HEK293 (cell line): ENCODE measurements around the gene COG3.
A peak's percentile ranks its signal among the peaks of the same experiment; 100 is the strongest.

Experiments
- CTCF ChIA-PET: fragments of 350-600 bp; formaldehyde crosslinking; extraction: SDS; loops from one replicate; lab custom pipeline; 2021; ENCODE audit warnings: antibody characterized with exemption; lab: Yijun Ruan, JAX
- POLR2A ChIA-PET: fragments of 300-600 bp; formaldehyde crosslinking; extraction: SDS; loops from one replicate; lab custom pipeline; 2020; ENCODE audit warnings: antibody characterized with exemption, inconsistent platforms; lab: Yijun Ruan, JAX
- H3K27ac ChIP-seq: fragments of 200-500 bp; sonication (Bioruptor generic); 2 replicates; pipeline ENCODE4 v1.5.1; 2014; ENCODE audit warnings: low read depth, low read length, control low read depth, inconsistent platforms; ENCODE audit errors: extremely low read depth
- H3K36me3 ChIP-seq, 2 experiments: fragments of 200-500 bp in 1 of 2; sonication (Bioruptor generic) in 1 of 2; 1 replicate in 1 of 2; 2 replicates in 1 of 2; pipeline ENCODE4 v1.5.1; 2014 to 2017; ENCODE audit warnings: inconsistent platforms in 2 of 2, low read length in 2 of 2; ENCODE audit not compliant: control insufficient read depth in 2 of 2, insufficient read depth in 1 of 2
- H3K4me1 ChIP-seq: fragments of 200-500 bp; sonication (Bioruptor generic); 2 replicates; pipeline ENCODE4 v1.5.1; 2014; ENCODE audit warnings: mild to moderate bottlenecking, low read length, inconsistent platforms; ENCODE audit not compliant: control insufficient read depth, insufficient read depth
- H3K4me3 ChIP-seq: 2 replicates; pipeline ENCODE4 v1.5.1; 2011; ENCODE audit warnings: low read depth, mild to moderate bottlenecking, control low read depth, low read length, moderate library complexity
- H3K9me3 ChIP-seq: fragments of 200-500 bp; sonication (Bioruptor generic); 2 replicates; pipeline ENCODE4 v1.5.1; 2014; ENCODE audit warnings: low read depth, low read length, inconsistent platforms; ENCODE audit not compliant: control insufficient read depth, insufficient read depth
- EGR2 ChIP-seq: fragments of 450-650 bp; formaldehyde crosslinking; IDR thresholded peaks from 2 replicates; pipeline ENCODE4 v1.5.1; 2016; ENCODE audit warnings: low read depth, missing biosample characterization, missing genetic modification characterization
- GLIS2 ChIP-seq: fragments of 450-650 bp; formaldehyde crosslinking; IDR thresholded peaks from 2 replicates; pipeline ENCODE4 v1.5.1; 2016; ENCODE audit warnings: missing biosample characterization, missing genetic modification characterization
- HOXD13 ChIP-seq: sonication (generic); formaldehyde crosslinking; IDR thresholded peaks from 2 replicates; pipeline ENCODE4 v1.8.0; 2022; ENCODE audit warnings: missing genetic modification reagents, borderline replicate concordance
- KLF1 ChIP-seq: fragments of 450-650 bp; formaldehyde crosslinking; IDR thresholded peaks from 2 replicates; pipeline ENCODE4 v1.5.1; 2016; ENCODE audit warnings: missing biosample characterization, missing genetic modification characterization
- KLF7 ChIP-seq: fragments of 450-650 bp; formaldehyde crosslinking; IDR thresholded peaks from 2 replicates; pipeline ENCODE4 v1.5.1; 2016; ENCODE audit warnings: missing biosample characterization, missing genetic modification characterization, borderline replicate concordance
- MZF1 ChIP-seq: fragments of 450-650 bp; formaldehyde crosslinking; IDR thresholded peaks from 2 replicates; pipeline ENCODE4 v1.5.1; 2017; ENCODE audit warnings: missing biosample characterization, missing genetic modification characterization, borderline replicate concordance
- YY2 ChIP-seq: fragments of 450-650 bp; formaldehyde crosslinking; IDR thresholded peaks from 2 replicates; pipeline ENCODE4 v1.5.1; 2016; ENCODE audit warnings: missing biosample characterization, missing genetic modification characterization
- ZFP41 ChIP-seq: fragments of 450-650 bp; formaldehyde crosslinking; IDR thresholded peaks from 2 replicates; pipeline ENCODE4 v1.5.1; 2016; ENCODE audit warnings: missing biosample characterization, missing genetic modification characterization, borderline replicate concordance
- ZNF121 ChIP-seq: fragments of 450-650 bp; formaldehyde crosslinking; IDR thresholded peaks from 2 replicates; pipeline ENCODE4 v1.5.1; 2016; ENCODE audit warnings: missing biosample characterization, missing genetic modification characterization
- ZNF157 ChIP-seq: fragments of 450-650 bp; formaldehyde crosslinking; IDR thresholded peaks from 2 replicates; pipeline ENCODE4 v1.5.1; 2016; ENCODE audit warnings: missing biosample characterization, missing genetic modification characterization
- ZNF221 ChIP-seq: fragments of 450-650 bp; formaldehyde crosslinking; IDR thresholded peaks from 2 replicates; pipeline ENCODE4 v1.5.1; 2017; ENCODE audit warnings: missing biosample characterization, missing genetic modification characterization, borderline replicate concordance
- ZNF274 ChIP-seq, 2 experiments: fragments of 200-500 bp in 1 of 2; fragments of 450-650 bp in 1 of 2; sonication (Bioruptor generic) in 1 of 2; formaldehyde crosslinking in 1 of 2; IDR thresholded peaks; 2 replicates each; pipeline versions ENCODE4 v1.5.1 to v1.6.1; 2014 to 2016; ENCODE audit warnings: borderline replicate concordance in 1 of 2, inconsistent platforms in 1 of 2, low read length in 1 of 2, missing biosample characterization in 1 of 2, missing genetic modification characterization in 1 of 2
- ZNF658 ChIP-seq: fragments of 450-650 bp; formaldehyde crosslinking; IDR thresholded peaks from 2 replicates; pipeline ENCODE4; 2016; ENCODE audit warnings: missing biosample characterization, missing genetic modification characterization
- ZNF664 ChIP-seq: fragments of 450-650 bp; formaldehyde crosslinking; IDR thresholded peaks from 2 replicates; pipeline ENCODE4 v1.5.1; 2016; ENCODE audit warnings: missing biosample characterization, missing genetic modification characterization
- ZNF677 ChIP-seq: fragments of 450-650 bp; IDR thresholded peaks from 2 replicates; pipeline ENCODE4 v1.5.0; 2018; ENCODE audit warnings: missing biosample characterization, mild to moderate bottlenecking, missing genetic modification characterization, moderate library complexity
- TF ChIP-seq, protein P1 (sequence below): fragments of 450-650 bp; formaldehyde crosslinking; IDR thresholded peaks from 2 replicates; pipeline ENCODE4 v1.5.1; 2016; ENCODE audit warnings: missing biosample characterization, missing genetic modification characterization
- TF ChIP-seq, protein P2 (sequence below): fragments of 450-650 bp; formaldehyde crosslinking; IDR thresholded peaks from 2 replicates; pipeline ENCODE4 v1.5.1; 2016; ENCODE audit warnings: missing biosample characterization, missing genetic modification characterization
- TF ChIP-seq, protein P3 (sequence below): fragments of 450-650 bp; IDR thresholded peaks from 2 replicates; pipeline ENCODE4 v1.5.1; 2018; ENCODE audit warnings: missing biosample characterization, missing genetic modification characterization
- TF ChIP-seq, protein P4 (sequence below): fragments of 450-650 bp; formaldehyde crosslinking; IDR thresholded peaks from 2 replicates; pipeline ENCODE4 v1.5.1; 2016; ENCODE audit warnings: missing biosample characterization, missing genetic modification characterization
- TF ChIP-seq, protein P5 (sequence below): fragments of 450-650 bp; formaldehyde crosslinking; IDR thresholded peaks from 2 replicates; pipeline ENCODE4 v1.5.1; 2017; ENCODE audit warnings: missing biosample characterization, missing genetic modification characterization
- TF ChIP-seq, protein P6 (sequence below): fragments of 450-650 bp; formaldehyde crosslinking; IDR thresholded peaks from 2 replicates; pipeline ENCODE4 v1.5.1; 2016; ENCODE audit warnings: missing biosample characterization, missing genetic modification characterization, borderline replicate concordance

Gene COG3

DNA sequence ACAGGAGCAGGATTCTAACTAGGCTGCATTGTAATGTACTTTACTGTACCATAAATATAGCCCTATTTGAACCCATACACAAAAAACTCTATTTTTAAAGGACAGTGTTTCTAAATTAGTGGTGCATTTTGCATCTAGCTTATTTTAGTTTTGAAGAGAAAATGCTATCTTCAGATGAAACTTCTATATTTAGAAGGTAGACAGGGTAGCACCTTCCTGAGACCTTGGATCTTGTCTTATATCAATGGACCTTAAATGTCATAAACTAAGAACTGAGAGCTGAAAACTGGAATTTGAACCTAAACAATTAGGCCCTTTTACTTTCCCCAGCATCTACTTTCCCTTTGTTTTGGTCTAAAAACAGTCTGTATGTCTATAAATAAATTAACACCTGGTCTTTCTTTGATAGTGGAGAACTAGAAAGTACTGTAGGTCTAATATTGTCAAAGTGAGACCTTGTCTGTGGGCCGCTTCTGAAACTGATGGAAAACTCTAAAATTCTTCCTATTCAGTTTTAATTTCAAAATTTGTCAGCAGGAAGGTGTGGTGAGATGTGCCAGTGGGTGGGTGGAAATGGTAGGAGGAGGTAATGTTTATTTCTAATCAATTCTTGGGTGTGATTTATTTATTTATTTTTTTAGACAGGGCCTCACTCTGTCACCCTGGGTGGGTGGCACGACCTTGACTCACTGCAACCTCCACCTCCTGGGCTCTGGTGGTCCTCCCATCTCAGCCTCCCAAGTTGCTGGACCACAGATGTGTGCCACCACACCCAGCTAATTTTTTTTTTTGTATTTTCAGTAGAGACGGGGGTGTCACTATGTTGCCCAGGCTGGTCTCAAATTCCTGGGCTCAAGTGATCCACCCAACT, 10.1 kb downstream of the COG3 start:
- ChIA-PET CTCF (interaction anchor here (0.6 kb wide), 1 partner anchor 659 kb away, joined by 3 read pairs; no protein-coding TSS in a partner anchor), POLR2A (no interaction called here)
- TF ChIP-seq EGR2 (0 out of 2 replicates have a peak, but pooled peaks have one; percentile 9), ZNF677 (tag by site-specific recombination) (no peak), ZNF157 (tag by site-specific recombination) (no peak)
- TF ChIP-seq, protein P1, sequence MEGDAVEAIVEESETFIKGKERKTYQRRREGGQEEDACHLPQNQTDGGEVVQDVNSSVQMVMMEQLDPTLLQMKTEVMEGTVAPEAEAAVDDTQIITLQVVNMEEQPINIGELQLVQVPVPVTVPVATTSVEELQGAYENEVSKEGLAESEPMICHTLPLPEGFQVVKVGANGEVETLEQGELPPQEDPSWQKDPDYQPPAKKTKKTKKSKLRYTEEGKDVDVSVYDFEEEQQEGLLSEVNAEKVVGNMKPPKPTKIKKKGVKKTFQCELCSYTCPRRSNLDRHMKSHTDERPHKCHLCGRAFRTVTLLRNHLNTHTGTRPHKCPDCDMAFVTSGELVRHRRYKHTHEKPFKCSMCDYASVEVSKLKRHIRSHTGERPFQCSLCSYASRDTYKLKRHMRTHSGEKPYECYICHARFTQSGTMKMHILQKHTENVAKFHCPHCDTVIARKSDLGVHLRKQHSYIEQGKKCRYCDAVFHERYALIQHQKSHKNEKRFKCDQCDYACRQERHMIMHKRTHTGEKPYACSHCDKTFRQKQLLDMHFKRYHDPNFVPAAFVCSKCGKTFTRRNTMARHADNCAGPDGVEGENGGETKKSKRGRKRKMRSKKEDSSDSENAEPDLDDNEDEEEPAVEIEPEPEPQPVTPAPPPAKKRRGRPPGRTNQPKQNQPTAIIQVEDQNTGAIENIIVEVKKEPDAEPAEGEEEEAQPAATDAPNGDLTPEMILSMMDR (tag by site-specific recombination): no peak
- TF ChIP-seq, protein P2, sequence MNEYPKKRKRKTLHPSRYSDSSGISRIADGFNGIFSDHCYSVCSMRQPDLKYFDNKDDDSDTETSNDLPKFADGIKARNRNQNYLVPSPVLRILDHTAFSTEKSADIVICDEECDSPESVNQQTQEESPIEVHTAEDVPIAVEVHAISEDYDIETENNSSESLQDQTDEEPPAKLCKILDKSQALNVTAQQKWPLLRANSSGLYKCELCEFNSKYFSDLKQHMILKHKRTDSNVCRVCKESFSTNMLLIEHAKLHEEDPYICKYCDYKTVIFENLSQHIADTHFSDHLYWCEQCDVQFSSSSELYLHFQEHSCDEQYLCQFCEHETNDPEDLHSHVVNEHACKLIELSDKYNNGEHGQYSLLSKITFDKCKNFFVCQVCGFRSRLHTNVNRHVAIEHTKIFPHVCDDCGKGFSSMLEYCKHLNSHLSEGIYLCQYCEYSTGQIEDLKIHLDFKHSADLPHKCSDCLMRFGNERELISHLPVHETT (tag by site-specific recombination): no peak
- TF ChIP-seq, protein P3, sequence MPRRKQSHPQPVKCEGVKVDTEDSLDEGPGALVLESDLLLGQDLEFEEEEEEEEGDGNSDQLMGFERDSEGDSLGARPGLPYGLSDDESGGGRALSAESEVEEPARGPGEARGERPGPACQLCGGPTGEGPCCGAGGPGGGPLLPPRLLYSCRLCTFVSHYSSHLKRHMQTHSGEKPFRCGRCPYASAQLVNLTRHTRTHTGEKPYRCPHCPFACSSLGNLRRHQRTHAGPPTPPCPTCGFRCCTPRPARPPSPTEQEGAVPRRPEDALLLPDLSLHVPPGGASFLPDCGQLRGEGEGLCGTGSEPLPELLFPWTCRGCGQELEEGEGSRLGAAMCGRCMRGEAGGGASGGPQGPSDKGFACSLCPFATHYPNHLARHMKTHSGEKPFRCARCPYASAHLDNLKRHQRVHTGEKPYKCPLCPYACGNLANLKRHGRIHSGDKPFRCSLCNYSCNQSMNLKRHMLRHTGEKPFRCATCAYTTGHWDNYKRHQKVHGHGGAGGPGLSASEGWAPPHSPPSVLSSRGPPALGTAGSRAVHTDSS (tag by site-specific recombination): no peak
- TF ChIP-seq, protein P4, sequence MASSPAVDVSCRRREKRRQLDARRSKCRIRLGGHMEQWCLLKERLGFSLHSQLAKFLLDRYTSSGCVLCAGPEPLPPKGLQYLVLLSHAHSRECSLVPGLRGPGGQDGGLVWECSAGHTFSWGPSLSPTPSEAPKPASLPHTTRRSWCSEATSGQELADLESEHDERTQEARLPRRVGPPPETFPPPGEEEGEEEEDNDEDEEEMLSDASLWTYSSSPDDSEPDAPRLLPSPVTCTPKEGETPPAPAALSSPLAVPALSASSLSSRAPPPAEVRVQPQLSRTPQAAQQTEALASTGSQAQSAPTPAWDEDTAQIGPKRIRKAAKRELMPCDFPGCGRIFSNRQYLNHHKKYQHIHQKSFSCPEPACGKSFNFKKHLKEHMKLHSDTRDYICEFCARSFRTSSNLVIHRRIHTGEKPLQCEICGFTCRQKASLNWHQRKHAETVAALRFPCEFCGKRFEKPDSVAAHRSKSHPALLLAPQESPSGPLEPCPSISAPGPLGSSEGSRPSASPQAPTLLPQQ: no peak
- Histone ChIP-seq H3K36me3 (peaks cover 0 to 16% of the 10 kb centered on the region in 2 experiments; a peak in 2 of 3 replicates), H3K4me3 (no peak overlapping the region), H3K9me3 (no peaks in the 10 kb centered on the region), H3K27ac (no peak overlapping the region), H3K4me1 (no peaks in the 10 kb centered on the region; the same call in 1 of the 2 replicates)

DNA sequence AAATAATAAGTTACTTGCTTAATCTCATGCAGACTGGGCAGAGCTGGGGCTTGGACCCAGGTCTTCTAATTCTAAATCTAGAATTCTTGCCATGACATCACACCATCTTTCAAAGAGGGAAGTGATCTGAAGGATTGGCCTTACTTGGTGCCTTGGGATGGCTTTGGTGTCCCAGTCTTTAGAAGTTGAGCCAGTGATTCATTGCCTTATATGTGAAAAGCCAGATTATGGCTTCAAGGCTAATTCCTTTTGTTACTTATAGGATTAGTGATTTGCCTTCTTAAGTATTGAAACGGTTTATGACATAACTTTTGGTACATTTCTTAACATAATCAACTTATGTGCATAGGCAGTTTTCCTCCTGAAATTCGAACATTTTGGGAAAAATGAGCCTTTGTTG, 14.9 kb downstream of the COG3 start:
- Histone ChIP-seq H3K36me3 (peaks cover 0 to 37% of the 10 kb centered on the region in 2 experiments; a peak in 2 of 3 replicates), H3K4me1 (no peaks in the 10 kb centered on the region), H3K4me3 (no peak overlapping the region), H3K9me3 (no peaks in the 10 kb centered on the region), H3K27ac (no peak overlapping the region)
- ChIA-PET POLR2A (no interaction called here), CTCF (no interaction called here)
- TF ChIP-seq KLF7 (no peak), ZFP41 (tag by site-specific recombination) (no peak), ZNF274 (IDR thresholded peaks at IDR 0.05; ENCODE audit: low read length) (no peak), ZNF274 (tag by site-specific recombination; IDR thresholded peaks at IDR 0.05; ENCODE audit: borderline replicate concordance) (no peak), ZNF658 (no peak), HOXD13 (CRISPR knock-in tag) (no peak), ZNF221 (tag by site-specific recombination) (no peak), GLIS2 (tag by site-specific recombination) (no peak), KLF1 (tag by site-specific recombination) (no peak), YY2 (tag by site-specific recombination) (no peak), MZF1 (no peak), ZNF121 (tag by site-specific recombination) (no peak), ZNF664 (no peak)
- TF ChIP-seq, protein P5, sequence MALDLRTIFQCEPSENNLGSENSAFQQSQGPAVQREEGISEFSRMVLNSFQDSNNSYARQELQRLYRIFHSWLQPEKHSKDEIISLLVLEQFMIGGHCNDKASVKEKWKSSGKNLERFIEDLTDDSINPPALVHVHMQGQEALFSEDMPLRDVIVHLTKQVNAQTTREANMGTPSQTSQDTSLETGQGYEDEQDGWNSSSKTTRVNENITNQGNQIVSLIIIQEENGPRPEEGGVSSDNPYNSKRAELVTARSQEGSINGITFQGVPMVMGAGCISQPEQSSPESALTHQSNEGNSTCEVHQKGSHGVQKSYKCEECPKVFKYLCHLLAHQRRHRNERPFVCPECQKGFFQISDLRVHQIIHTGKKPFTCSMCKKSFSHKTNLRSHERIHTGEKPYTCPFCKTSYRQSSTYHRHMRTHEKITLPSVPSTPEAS: no peak
- TF ChIP-seq, protein P3 (tag by site-specific recombination): no peak
- TF ChIP-seq, protein P6, sequence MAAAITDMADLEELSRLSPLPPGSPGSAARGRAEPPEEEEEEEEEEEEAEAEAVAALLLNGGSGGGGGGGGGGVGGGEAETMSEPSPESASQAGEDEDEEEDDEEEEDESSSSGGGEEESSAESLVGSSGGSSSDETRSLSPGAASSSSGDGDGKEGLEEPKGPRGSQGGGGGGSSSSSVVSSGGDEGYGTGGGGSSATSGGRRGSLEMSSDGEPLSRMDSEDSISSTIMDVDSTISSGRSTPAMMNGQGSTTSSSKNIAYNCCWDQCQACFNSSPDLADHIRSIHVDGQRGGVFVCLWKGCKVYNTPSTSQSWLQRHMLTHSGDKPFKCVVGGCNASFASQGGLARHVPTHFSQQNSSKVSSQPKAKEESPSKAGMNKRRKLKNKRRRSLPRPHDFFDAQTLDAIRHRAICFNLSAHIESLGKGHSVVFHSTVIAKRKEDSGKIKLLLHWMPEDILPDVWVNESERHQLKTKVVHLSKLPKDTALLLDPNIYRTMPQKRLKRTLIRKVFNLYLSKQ: no peak
